LNCAP (cell line): ENCODE data around the gene BRD7.

Experiments
- TF ChIP-seq, protein P1 (sequence below): fragments of 450-650 bp; IDR thresholded peaks from 2 replicates; pipeline ENCODE4 v1.5.1; 2017; ENCODE audit warnings: mild to moderate bottlenecking

The BRD7 gene

DNA sequence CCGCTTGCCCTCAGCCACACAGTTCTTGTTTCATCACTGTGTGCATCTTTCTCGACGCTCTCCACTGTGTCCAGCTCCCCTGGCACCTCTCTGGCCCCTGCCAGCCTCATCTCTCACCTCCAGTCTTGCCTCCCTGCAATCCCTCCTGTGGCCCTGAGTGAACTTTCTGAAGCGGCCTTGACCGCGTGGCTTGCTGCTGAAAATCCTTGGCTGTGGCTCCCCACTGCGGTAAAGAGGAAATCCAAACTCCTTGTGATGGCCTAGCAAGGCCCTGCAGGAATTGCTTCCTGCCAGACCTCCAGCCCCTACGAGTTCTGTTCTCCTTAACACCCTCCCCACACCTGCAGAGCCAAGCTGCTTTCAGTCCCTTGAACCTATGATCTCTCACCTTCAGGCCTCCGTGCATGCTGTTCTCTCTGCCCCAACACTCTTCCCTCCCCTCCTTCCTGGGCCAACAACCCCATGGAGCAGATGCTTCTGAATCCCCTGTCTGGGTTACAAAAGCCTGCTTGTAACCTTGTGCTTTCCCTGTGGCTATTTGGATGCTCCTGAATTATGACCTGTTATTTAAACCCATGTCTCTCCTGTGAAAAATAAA, 33.6 kb upstream of the BRD7 start:
- TF ChIP-seq, protein P1, sequence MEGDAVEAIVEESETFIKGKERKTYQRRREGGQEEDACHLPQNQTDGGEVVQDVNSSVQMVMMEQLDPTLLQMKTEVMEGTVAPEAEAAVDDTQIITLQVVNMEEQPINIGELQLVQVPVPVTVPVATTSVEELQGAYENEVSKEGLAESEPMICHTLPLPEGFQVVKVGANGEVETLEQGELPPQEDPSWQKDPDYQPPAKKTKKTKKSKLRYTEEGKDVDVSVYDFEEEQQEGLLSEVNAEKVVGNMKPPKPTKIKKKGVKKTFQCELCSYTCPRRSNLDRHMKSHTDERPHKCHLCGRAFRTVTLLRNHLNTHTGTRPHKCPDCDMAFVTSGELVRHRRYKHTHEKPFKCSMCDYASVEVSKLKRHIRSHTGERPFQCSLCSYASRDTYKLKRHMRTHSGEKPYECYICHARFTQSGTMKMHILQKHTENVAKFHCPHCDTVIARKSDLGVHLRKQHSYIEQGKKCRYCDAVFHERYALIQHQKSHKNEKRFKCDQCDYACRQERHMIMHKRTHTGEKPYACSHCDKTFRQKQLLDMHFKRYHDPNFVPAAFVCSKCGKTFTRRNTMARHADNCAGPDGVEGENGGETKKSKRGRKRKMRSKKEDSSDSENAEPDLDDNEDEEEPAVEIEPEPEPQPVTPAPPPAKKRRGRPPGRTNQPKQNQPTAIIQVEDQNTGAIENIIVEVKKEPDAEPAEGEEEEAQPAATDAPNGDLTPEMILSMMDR, result no peak

DNA sequence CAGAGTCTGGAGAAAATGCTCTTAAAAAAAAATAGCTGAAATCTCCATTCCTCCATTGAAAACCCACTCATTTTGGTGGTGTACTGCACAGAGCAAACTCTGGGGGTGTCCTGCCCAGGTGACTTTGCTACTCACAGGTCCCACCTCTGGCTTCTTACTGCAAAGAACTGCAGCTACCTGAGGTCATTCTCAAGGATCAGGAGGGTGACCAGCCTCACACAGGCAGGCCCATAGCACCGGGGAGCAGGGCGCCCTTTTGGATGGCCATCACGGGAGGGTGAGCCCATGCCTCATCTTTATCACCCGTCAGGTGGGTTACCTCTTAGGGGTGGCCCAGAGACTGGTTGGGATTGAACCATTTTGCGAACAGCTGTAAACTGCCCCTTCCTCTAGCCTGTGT, 32.6 kb upstream of the BRD7 start:
- TF ChIP-seq, protein P1, result no peak

DNA sequence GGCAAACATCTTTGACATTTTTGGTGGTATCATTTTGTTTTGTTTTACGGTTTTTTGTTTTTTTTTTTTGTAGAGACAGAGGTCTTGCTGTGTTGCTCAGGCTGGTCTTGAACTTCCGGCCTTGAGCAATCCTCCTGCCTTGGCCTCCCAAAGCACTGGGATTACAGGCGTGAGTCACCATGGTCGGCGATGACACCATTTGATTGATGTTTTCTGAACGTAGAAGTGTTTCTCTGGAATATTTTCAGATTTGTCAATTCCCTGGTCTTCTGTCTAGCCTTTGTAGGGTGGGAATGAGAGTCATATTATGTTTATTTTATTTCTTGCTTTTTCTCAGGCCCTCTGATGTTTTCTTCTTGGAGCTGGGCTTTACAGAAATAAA, 32.2 kb upstream of the BRD7 start:
- TF ChIP-seq, protein P1, result no peak

DNA sequence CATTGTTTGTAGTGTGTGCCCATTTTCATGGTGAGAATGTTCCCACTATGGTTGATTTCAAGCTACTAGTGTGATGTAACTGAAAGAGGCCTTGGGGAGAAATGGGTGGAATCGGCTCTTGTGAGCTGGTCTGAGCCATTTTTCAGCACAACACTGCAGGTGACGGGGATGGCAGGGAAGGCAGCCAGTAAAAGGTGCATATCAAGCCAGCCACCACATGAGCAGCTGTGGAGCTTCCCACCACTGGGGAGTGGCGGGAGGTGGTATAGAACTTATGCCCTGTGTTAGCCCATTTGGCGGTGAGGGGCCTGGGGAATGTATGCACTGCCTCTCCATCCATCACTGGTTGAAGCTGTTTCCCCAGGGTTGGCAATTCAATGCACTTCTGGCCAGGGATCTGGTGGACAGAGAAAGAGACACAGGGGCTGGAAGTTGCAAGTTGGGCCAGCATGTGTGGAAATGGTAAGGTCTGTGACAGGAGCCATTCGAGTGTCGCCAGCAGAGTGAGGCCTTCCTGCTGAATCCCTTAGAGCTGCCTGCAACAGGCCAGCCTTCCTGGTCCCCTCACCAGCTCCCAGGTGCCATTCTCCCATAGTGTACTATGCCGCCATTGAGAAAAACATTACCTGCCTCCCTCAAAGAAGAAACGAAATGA, 31.7 kb upstream of the BRD7 start:
- TF ChIP-seq, protein P1, result no peak

DNA sequence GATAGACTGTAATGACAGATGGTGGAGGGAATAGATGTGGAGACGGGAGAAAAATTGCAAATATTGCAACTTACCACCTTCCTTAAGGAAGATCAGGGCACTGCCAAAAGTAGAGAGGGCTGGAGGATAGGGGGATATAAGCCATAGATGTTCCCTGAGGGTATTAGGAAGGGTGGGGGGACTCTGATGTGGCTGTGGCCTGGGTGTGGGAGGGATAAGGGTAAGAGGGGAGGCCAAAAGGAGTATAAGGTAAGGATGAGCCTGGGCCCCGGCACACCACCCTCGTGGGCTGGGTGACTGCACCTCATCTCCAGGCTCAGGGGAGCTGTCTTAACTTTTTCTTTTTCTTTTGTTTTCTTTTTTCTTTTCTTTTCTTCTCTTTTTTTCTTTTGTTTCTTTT, 30.6 kb upstream of the BRD7 start:
- TF ChIP-seq, protein P1, result no peak

DNA sequence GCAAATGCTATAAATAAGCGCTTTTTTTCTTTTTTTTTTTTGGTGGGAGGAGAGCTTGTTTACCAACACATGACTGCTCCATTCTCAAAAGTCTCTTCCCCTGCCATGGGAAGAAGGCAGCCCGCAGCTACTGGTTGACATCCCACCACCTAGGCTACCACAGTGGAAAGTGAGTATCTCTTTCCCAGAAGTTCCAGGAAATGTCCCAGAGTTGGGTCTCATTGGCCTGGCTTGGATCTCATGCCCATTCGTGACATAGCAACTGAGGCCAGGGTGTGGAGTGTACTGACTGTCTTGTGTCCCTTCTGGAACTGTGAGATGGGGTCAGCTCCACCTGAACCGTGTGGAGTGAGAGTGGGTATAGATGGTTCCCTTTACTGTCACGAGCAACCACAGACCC, 29.5 kb upstream of the BRD7 start:
- TF ChIP-seq, protein P1, result no peak

DNA sequence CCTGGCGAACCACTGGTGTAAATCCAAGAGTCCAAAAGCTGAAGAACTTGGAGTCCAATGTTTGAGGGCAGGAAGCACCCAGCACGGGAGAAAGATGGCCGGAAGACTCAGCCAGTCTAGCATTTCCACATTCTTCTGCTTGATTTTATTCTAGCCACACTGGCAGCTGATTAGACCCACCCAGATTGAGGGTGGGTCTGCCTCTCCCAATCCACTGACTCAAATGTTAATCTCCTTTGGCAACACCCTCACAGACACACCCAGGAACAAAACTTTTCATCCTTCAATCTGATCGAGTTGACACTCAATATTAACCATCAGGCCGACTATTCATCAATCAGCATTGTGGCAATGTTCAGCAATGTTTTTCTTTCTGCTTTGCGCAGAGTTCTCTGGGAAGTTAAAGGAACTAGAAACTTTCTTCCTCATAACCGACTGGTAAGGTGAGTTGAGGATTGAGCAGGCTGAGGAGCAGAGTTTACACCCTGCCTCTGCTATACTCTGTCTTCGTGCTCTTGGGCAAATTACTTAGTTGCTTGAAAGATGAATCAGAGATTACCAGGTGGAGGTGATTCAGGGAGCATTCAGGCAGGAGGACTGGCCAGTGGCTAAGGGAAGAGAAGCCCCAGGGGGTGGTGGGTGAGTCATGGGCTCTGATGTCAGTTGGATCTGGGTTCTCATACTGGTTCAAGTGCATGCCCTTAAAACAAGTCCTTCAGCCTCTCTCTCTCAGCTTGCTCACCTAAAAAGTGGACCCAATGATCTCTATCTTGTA, 28.2 kb upstream of the BRD7 start:
- TF ChIP-seq, protein P1, result no peak
